WI38 (cell line): ENCODE results near the gene CHRDL1.

Source experiments
- H3K4me3 ChIP-seq: 2 replicates; pipeline ENCODE4 v1.5.1; 2011; ENCODE audit warnings: low read depth, mild to moderate bottlenecking, control low read depth, low read length
- CTCF ChIP-seq: IDR thresholded peaks from 2 replicates; pipeline ENCODE4 v1.5.1; 2012; ENCODE audit warnings: low read depth, mild to moderate bottlenecking, control low read depth, low read length

Gene CHRDL1

GRCh38 chrX:110758781-110759422, 36.7 kb downstream of the CHRDL1 start:
- TF ChIP-seq CTCF = no peak
- no peak overlapping the region for H3K4me3 ChIP-seq

DNA sequence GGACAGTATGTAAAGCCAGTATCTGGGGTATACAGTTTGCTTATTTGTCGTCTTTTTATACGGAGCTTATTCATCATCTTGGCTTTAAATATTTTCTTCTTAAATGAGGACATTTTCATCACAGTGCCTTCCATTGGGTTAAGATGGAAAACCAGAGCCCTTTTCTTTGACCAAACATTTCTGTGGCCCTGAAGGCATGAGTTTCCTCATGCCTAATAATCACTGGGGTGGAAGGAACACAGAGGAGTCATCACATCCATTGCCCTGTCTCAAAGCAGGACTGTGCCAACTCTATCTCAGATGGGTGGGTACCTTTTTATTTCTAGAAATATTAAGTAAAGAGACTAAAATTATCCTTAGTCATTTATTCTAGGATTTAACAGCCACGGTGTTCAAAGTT, 40.0 kb downstream of the CHRDL1 start:
- TF ChIP-seq CTCF = no peak
- H3K4me3 ChIP-seq = no peak overlapping the region

DNA sequence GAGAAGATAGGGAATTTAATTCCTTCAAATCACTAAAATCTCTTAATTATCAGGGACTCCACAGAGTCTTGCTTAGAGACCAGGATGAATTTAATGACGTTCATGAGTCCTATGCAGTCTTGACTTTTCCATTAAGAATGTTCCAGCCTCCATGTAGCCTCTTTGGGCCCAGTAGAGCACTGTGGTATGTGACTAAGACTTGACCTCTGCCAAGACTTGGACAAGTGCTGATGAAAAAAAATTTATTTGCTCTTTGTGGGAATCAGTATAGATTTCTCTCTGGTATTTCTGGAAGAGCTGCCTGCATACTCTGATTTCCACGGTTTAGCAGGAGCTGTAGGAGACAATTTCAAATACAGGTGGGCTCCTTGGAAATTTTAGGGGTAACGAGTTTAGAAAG, 40.6 kb downstream of the CHRDL1 start:
- no peak overlapping the region for H3K4me3 ChIP-seq
- TF ChIP-seq CTCF = no peak

- H3K4me3 ChIP-seq = no peak overlapping the region
- TF ChIP-seq CTCF = no peak
Observed at GRCh38 chrX:110750526-110751189, 45.0 kb downstream of the CHRDL1 start.

DNA sequence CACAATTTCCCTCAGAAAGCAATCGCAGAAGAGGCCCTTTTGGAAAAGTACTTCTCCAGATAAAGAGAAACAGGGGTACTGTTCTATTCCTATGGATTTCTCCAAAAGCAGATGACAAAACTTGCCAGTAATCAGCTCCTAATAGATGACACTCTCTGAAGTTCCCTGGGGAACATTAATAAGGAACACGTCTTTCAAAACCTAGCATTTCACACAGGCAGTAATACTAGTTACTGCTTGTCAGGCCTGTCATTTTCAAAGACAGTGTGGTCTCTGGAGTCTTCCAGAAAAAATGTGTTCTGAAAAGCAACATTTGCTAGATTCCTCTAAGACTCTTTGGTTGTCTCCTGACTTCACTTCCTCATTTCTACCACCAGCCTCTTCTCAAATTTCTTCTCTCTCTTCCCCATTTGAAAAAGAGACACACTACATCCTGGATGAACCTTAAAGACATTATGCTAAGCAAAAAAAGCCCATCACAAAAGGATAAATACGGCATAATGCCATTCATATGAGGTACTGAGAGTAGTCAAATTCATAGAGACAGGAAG, 47.3 kb downstream of the CHRDL1 start:
- TF ChIP-seq CTCF = no peak
- no peak overlapping the region for H3K4me3 ChIP-seq

- no peak overlapping the region for H3K4me3 ChIP-seq
- TF ChIP-seq CTCF = no peak
Observed at GRCh38 chrX:110746014-110746413, 49.6 kb downstream of the CHRDL1 start.

DNA sequence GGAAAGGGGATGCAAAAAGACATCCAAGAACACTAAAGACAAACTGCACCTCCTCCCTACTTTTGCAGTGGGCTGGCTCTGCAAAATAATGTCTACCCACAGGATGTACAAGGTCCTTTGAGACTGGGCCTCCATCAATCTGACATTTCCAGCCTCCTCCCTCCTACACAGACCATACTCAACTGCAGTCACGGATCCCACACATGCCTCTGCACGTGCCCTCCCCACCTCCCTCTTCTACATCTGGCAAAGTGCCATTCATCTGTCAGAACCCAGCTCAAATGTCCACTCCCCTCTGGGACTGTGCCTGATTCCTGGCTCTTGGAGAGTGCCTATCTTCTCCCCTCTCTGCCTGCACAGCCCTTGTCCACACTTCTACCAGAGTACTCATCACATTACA, 50.3 kb downstream of the CHRDL1 start:
- TF ChIP-seq CTCF = no peak
- no peak overlapping the region for H3K4me3 ChIP-seq
